Effector memory CD8-positive, alpha-beta T cell (primary cell): ENCODE results near the gene FRMD7.
"Not testable (repeated sequence)": the region's sequence is repeated elsewhere in the genome, so short reads cannot be mapped to it uniquely, and the experiment has no call there.

Source experiments
- ATAC-seq: fragments of 150-1000 bp; cut with Tn5 transposase; replicated peaks from 2 replicates; pipeline ENCODE4 v1.10.0; 2021; ENCODE audit warnings: mild to moderate bottlenecking, moderate library complexity
- DNase-seq, 3 experiments: peaks; one replicate each; pipeline ENCODE4 v3.0.0; 2021
- H3K27ac Mint-ChIP-seq, 2 donors: one replicate each; pipeline ENCODE4 v1.8.0; 2022; ENCODE audit warnings: mild to moderate bottlenecking in 2 of 2, mixed read lengths in 2 of 2, moderate library complexity in 2 of 2
- H3K27me3 Mint-ChIP-seq, 2 donors: one replicate each; pipeline ENCODE4 v1.8.0; 2022; ENCODE audit warnings: mixed read lengths in 2 of 2
- H3K36me3 Mint-ChIP-seq: one replicate; pipeline ENCODE4 v1.8.0; 2022; ENCODE audit warnings: mild to moderate bottlenecking, moderate library complexity, mixed read lengths; ENCODE audit not compliant: insufficient read depth
- H3K4me1 Mint-ChIP-seq, 2 donors: one replicate each; pipeline ENCODE4 v1.8.0; 2022; ENCODE audit warnings: low read depth in 2 of 2, mixed read lengths in 2 of 2
- H3K4me3 Mint-ChIP-seq, 2 donors: one replicate each; pipeline ENCODE4 v1.8.0; 2022; ENCODE audit warnings: mild to moderate bottlenecking in 2 of 2, mixed read lengths in 2 of 2, moderate library complexity in 2 of 2
- H3K9me3 Mint-ChIP-seq, 2 donors: one replicate each; pipeline ENCODE4 v1.8.0; 2022; ENCODE audit warnings: mixed read lengths in 2 of 2
- total RNA-seq, 9 experiments: gene quantifications; one replicate each; lab custom pipeline; 2026; lab: John Stamatoyannopoulos, UW

FRMD7 gene, protein sequence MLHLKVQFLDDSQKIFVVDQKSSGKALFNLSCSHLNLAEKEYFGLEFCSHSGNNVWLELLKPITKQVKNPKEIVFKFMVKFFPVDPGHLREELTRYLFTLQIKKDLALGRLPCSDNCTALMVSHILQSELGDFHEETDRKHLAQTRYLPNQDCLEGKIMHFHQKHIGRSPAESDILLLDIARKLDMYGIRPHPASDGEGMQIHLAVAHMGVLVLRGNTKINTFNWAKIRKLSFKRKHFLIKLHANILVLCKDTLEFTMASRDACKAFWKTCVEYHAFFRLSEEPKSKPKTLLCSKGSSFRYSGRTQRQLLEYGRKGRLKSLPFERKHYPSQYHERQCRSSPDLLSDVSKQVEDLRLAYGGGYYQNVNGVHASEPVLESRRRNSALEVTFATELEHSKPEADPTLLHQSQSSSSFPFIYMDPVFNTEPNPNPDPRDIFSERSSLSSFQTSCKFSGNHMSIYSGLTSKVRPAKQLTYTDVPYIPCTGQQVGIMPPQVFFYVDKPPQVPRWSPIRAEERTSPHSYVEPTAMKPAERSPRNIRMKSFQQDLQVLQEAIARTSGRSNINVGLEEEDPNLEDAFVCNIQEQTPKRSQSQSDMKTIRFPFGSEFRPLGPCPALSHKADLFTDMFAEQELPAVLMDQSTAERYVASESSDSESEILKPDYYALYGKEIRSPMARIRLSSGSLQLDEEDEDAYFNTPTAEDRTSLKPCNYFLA
- total RNA-seq = 0 to 0.06 (median 0) reads per million in 9 experiments

DNA sequence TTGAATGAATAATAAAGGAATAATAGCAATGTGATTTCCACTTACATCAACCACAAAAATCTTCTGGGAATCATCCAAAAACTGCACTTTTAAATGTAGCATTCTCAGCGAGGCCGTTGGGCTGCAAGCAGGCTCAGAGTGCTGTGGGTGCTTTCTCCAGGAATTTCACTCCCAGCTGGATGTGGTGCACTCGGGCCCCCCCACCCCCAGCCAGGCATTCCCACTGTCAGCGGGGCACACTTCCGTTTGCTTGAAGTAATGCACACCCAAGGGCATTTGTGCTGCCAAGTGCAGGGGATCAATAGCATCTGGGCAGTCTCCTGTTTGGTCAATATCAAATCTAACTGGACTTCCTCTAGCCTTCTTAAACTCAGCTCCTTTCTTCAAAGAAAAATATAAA is at the start of gene FRMD7:
FRMD7 (minus strand) TSS at position 278 of the 400 bp plus-strand sequence; CDS start at position 102, 176 bp downstream.
- H3K4me1 Mint-ChIP-seq = no peaks in the 10 kb centered on the region
- no peaks in the 10 kb centered on the region for H3K27me3 Mint-ChIP-seq
- H3K4me3 Mint-ChIP-seq = no peak within 1 kb of the TSS
- H3K9me3 Mint-ChIP-seq = no peaks in the 10 kb centered on the region
- no peak for DNase-seq
- H3K36me3 Mint-ChIP-seq = no peaks in the 10 kb centered on the region
- no peak for ATAC-seq
- no peak within 1 kb of the TSS for H3K27ac Mint-ChIP-seq

DNA sequence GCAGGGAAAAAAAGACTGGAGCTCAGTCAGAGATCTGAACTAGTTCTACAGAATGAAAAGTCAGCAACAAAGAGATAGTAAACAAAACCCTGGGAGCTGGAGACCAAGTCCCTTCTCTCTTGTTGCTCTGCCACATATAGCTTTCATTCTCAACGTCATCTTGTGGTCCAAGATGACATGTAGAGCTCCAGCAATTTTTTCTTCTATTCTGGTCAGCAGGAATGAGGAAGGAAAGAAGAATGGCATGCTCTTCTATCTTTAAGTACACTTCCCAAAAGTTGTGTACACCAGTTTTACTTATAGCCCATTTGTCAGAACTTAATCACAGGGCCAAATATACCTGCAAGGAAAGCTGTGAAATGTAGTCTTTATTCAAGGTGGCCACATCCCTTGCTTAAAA is 45.8 kb upstream of the FRMD7 start:
- H3K27me3 Mint-ChIP-seq = peaks cover 7 to 9% of the 10 kb centered on the region in 2 donors
- H3K27ac Mint-ChIP-seq = no peak overlapping the region
- H3K36me3 Mint-ChIP-seq = no peaks in the 10 kb centered on the region
- H3K4me3 Mint-ChIP-seq = no peak overlapping the region
- no peak for ATAC-seq
- no peaks in the 10 kb centered on the region for H3K9me3 Mint-ChIP-seq
- H3K4me1 Mint-ChIP-seq = no peaks in the 10 kb centered on the region
- DNase-seq = no peak

DNA sequence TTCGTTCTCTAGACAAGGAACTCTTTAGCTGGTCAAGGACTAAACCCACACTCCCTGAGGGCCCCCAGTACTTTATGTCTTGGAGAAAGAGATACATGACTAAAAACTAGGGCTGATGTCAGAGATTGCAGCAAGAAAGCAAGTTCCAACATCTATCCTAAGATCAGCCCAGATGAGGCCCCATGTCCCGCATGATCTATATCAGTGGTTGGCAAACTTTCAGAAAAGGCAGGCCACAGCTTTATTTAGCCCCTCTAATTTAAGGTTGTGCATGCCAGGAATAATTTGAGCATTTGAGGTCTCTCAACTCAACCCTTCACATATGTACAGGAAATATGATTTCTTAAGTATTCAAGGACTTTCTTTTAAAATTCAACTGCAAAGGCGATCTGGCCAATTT is 44.1 kb upstream of the FRMD7 start:
- Mint-ChIP-seq H3K36me3 (no peaks in the 10 kb centered on the region), H3K9me3 (no peaks in the 10 kb centered on the region), H3K4me1 (no peaks in the 10 kb centered on the region), H3K4me3 (no peak overlapping the region), H3K27ac (no peak overlapping the region), H3K27me3 (peaks cover 7 to 9% of the 10 kb centered on the region in 2 donors)
- ATAC-seq = no peak
- DNase-seq = no peak

DNA sequence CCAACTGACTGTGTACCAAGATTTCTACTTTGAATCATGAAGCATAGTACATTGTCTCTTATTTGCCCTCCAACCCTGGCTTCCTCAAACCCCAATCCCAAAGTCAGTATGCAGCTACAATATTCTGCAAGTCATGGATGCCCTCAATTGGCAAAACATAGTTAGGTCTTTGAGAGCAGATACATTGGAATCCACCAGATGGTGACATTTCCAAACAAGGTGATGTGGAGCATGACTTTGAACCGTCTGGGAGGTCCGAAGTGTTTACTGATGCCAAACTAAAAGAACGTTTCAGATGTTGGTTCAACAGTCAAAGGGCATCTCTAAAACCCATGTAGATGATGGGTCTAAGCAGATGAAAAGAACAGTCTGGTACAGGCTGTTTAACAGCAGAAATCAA is 43.7 kb upstream of the FRMD7 start:
- DNase-seq (no peak), ATAC-seq (no peak)
- Mint-ChIP-seq H3K4me1 (no peaks in the 10 kb centered on the region), H3K4me3 (no peak overlapping the region), H3K9me3 (no peaks in the 10 kb centered on the region), H3K27ac (no peak overlapping the region), H3K36me3 (no peaks in the 10 kb centered on the region), H3K27me3 (peaks cover 7 to 9% of the 10 kb centered on the region in 2 donors)

DNA sequence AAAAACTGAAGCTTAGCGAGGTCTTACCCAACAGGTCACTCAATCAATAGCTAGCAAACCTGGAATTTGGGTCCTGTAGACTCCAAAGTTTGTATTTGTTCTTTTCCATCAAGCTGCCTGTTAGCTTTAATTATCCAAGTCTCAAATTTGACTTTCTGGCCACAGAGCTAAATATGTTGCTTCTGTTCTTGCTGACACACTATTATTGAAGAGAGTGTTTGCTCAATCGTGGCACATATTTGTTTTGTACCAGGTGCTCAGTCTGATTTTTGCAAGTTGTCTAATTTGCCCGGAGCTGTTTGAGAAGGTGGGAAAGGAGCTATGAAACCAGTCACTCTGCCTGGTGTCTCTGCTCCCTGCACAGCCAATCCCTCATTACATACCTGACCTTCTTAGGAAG is 41.7 kb upstream of the FRMD7 start:
- DNase-seq (no peak), ATAC-seq (no peak)
- Mint-ChIP-seq H3K4me3 (no peak overlapping the region), H3K36me3 (no peaks in the 10 kb centered on the region), H3K27me3 (peaks cover 7 to 9% of the 10 kb centered on the region in 2 donors), H3K27ac (no peak overlapping the region), H3K9me3 (no peaks in the 10 kb centered on the region), H3K4me1 (no peaks in the 10 kb centered on the region)

DNA sequence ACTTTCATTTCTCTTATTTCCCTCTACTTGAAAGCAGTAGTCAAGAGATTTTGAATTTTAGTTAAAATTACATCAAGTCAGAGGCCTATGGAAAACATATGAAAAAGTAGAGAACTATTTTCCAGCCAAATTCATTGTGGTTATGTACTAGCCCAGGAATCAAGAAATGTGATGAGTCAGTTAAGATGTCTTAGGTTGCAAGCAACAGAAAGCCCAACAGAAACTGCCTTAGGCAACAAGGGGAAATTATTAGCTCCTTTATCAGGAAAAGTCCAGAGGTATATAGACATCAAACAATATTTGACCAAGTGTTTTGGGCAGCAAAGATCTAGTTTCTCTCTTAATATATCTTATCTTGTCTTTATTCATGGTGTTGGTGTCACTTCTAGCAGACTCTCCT is 37.8 kb upstream of the FRMD7 start:
- no peak for DNase-seq
- no peak overlapping the region for H3K27ac Mint-ChIP-seq
- no peak overlapping the region for H3K4me3 Mint-ChIP-seq
- H3K9me3 Mint-ChIP-seq = no peaks in the 10 kb centered on the region
- H3K36me3 Mint-ChIP-seq = no peaks in the 10 kb centered on the region
- H3K4me1 Mint-ChIP-seq = no peaks in the 10 kb centered on the region
- peaks cover 15 to 21% of the 10 kb centered on the region in 2 donors for H3K27me3 Mint-ChIP-seq
- no peak for ATAC-seq

DNA sequence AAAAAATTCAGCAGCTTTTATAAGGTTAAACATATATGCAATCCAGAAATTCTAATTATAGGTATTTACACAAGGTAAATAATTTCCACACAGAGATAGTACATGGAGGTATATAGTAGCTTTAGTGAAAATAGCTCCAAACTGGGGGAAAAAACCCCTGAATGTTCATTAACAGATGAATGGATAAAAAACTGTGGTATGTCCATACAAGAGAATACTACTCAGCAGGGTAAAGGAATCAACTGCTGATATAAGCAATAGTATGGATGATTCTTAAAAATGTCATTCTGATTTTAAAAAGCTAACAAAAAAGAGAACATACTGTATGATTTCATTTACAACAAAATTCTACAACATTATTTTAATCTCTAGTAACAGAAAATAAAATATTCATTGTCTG is 37.2 kb upstream of the FRMD7 start:
- no peaks in the 10 kb centered on the region for H3K9me3 Mint-ChIP-seq
- H3K36me3 Mint-ChIP-seq = no peaks in the 10 kb centered on the region
- no peak for DNase-seq
- ATAC-seq = no peak
- no peak overlapping the region for H3K27ac Mint-ChIP-seq
- peaks cover 15 to 21% of the 10 kb centered on the region in 2 donors for H3K27me3 Mint-ChIP-seq
- H3K4me3 Mint-ChIP-seq = no peak overlapping the region
- H3K4me1 Mint-ChIP-seq = no peaks in the 10 kb centered on the region

DNA sequence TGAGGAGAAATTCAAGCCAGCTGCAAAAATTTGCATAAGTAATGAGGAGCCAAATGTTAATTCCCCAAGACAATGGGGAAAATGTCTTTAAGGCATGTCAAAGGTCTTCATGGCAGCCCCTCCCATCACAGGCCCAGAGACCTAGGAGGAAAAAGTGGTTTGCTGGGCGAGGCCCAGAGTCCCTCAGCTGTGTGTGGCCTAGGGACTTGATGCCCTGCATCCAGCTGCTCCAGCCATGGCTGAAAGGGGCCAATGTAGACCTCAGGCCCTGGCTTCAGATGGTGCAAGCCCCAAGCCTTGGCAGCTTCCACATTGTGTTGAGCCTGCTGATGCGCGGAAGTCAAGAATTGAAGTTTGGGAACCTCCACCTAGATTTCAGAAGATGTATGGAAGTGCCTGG is 35.3 kb upstream of the FRMD7 start:
- not testable (repeated sequence) for H3K27ac Mint-ChIP-seq, DNase-seq, ATAC-seq, H3K4me1 Mint-ChIP-seq, H3K36me3 Mint-ChIP-seq, H3K4me3 Mint-ChIP-seq, H3K9me3 Mint-ChIP-seq
- H3K27me3 Mint-ChIP-seq = peaks cover 8 to 11% of the 10 kb centered on the region in 2 donors

DNA sequence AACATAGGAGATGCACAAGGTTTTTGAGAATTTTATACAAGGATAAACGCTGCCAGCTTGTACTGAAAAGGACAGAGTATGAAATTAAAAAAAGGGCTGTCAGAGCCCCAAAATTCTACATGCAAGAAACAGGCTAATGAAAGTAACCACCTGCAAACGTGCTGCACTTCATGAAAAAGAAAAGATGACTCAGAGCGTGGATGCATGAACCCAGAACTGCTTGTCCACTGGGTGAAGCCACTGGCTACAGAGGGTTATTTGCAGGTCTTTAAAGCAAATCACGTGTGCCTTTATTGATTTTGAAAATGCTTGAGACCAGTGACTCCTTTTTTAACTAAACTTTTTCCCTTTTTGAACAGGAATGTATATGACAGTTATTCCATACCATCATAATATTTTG is 25.3 kb upstream of the FRMD7 start:
- DNase-seq = no peak
- Mint-ChIP-seq H3K27ac (no peak overlapping the region), H3K27me3 (no peaks in the 10 kb centered on the region), H3K4me3 (no peak overlapping the region), H3K36me3 (no peaks in the 10 kb centered on the region), H3K4me1 (no peaks in the 10 kb centered on the region), H3K9me3 (no peaks in the 10 kb centered on the region)
- ATAC-seq = no peak

DNA sequence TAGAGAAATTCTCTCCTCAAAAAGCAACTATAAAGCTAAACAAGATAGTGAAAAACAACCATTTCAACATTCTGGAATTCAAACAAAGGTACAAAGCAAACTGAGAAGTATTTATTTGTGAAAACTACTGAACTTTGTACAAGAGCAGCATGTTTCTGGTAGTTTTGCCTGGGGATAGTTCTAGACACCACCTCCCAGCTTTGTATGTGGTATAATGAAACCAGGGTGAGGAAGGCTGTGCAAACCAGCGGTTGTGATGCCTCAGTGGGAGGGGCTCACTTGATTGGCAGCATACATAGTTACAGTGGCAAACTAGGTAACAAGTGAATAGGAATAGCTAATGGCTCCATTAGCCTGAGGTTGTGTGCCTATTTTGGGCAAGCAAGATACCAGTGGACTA is 18.6 kb upstream of the FRMD7 start:
- Mint-ChIP-seq H3K27me3 (no peaks in the 10 kb centered on the region), H3K27ac (no peak overlapping the region), H3K4me3 (no peak overlapping the region), H3K4me1 (no peaks in the 10 kb centered on the region), H3K36me3 (no peaks in the 10 kb centered on the region), H3K9me3 (no peaks in the 10 kb centered on the region)
- ATAC-seq (no peak), DNase-seq (no peak)

DNA sequence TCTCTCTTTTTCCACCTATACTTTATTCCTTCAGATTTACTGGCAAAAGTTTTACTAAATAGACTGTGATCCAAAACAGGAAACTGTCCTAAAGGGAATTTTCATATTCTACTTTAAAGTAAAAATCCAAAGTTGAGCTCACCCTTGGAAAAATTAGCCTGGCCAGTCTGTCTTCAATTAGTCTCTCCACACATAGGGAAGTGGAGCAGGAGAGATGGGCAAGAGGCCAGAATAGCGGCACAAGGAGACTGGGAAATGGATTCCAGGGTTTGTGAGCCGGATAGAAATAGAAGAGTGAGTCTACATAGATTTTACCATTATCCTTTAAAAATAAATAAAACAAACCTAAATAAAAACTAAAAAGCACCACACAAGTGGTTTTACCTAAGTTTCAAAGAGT is 16.2 kb upstream of the FRMD7 start:
- H3K27ac Mint-ChIP-seq = no peak overlapping the region
- no peak for DNase-seq
- no peaks in the 10 kb centered on the region for H3K27me3 Mint-ChIP-seq
- no peaks in the 10 kb centered on the region for H3K4me1 Mint-ChIP-seq
- ATAC-seq = no peak
- H3K9me3 Mint-ChIP-seq = no peaks in the 10 kb centered on the region
- H3K4me3 Mint-ChIP-seq = no peak overlapping the region
- H3K36me3 Mint-ChIP-seq = no peaks in the 10 kb centered on the region

DNA sequence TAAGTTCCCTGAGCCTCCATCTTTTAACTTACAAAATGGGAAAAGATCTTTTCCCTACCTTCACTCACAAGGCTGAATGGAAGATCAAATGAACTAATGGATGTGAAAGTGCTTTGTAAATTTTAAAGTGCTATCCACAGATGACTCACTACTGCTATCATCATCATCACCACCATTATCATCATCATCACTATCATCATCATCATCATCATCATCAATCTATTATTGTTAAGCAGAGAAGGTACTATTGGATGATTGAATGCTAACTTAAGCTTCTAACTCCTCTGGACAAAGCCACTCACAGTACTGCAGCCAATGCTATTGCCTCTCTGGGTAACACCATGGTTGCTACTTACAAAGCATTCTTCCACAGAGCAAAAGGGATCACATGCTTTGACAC is 1.9 kb downstream of the FRMD7 start:
- Mint-ChIP-seq H3K27me3 (no peaks in the 10 kb centered on the region), H3K9me3 (no peaks in the 10 kb centered on the region), H3K36me3 (no peaks in the 10 kb centered on the region), H3K4me1 (no peaks in the 10 kb centered on the region), H3K27ac (no peak overlapping the region), H3K4me3 (no peak overlapping the region)
- DNase-seq (no peak), ATAC-seq (no peak)

DNA sequence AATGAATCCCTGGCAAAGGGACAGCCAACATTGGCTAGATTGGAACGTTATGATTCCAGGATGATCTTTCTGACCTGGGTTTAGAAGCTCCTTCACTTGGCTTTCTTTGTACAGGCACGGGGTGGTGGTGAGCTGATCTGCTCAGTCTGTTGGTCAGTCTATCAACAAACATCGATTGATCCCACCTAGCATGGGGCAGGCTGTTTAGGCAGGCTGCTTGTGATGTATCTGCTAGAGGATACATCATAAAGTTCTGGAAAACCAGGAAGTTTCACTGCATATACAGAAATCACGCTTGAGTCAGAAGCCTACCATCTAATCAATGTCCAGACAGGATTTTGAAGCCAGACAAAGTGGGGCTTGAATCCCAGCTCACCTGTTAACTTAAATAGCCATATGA is 6.9 kb downstream of the FRMD7 start:
- Mint-ChIP-seq H3K27ac (no peak overlapping the region), H3K36me3 (no peaks in the 10 kb centered on the region), H3K4me3 (no peak overlapping the region), H3K9me3 (no peaks in the 10 kb centered on the region), H3K4me1 (no peaks in the 10 kb centered on the region), H3K27me3 (no peaks in the 10 kb centered on the region)
- no peak for ATAC-seq
- DNase-seq = no peak

DNA sequence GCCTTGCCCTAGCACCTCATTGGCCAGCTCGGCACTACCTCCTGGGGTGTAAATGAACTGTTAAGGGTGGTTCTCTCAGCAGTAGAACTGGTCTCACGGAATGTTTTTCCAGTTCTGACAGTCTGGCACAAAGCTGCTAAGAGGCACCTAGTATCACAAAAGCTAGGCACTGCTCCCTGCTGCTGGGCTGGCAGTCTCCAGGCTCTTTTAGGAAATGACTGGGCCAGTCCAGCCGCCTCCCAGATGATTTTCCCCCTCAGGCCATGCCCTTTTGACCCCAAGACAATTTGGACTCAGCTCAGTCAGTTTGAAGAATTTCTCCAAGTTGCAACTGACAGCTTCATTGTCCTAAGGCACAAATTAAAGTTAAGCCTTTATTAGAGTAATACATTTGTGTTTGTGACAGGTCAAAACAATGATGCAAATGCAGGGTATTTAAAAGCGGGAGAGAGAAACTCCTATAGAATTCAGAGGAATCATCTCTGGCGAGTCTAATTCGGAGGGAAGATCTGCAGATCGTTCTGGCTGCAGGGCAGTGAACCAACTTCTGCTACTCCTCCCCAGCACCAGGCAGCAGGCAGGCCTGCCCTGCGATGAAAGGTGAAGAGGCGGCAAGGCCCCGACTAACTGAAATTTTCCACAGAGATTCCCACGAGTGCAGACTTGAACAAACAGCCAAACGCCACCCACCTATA is 7.9 kb downstream of the FRMD7 start:
- no peak overlapping the region for H3K4me3 Mint-ChIP-seq
- no peaks in the 10 kb centered on the region for H3K36me3 Mint-ChIP-seq
- H3K9me3 Mint-ChIP-seq = no peaks in the 10 kb centered on the region
- no peak overlapping the region for H3K27ac Mint-ChIP-seq
- H3K4me1 Mint-ChIP-seq = no peaks in the 10 kb centered on the region
- no peak for DNase-seq
- ATAC-seq = no peak
- H3K27me3 Mint-ChIP-seq = no peaks in the 10 kb centered on the region
